NB4 (cell line): Measurements from ENCODE around the gene ACCSL.

Source experiments
- DNase-seq: peaks from one replicate; pipeline ENCODE4 v3.0.0; 2010; ENCODE audit warnings: low read depth
- H3K4me3 ChIP-seq: one replicate; pipeline ENCODE4 v1.5.1; 2011; ENCODE audit warnings: mild to moderate bottlenecking, low read depth, low read length, moderate library complexity
- MAX ChIP-seq: IDR thresholded peaks from 2 replicates; pipeline ENCODE4 v1.6.1; 2011; ENCODE audit warnings: low read depth, low read length
- MYC ChIP-seq: IDR thresholded peaks from 2 replicates; pipeline ENCODE4 v1.6.1; 2011; ENCODE audit warnings: low read depth, low read length
- POLR2A ChIP-seq: IDR thresholded peaks from 2 replicates; pipeline ENCODE4 v1.6.1; 2011; ENCODE audit warnings: mild to moderate bottlenecking; ENCODE audit not compliant: insufficient read length; ENCODE audit errors: extremely low read depth
- TF ChIP-seq, protein P1 (sequence below): IDR thresholded peaks from one replicate; pipeline ENCODE4 v1.5.1; 2012; ENCODE audit warnings: low read depth, low read length

ACCSL gene

DNA sequence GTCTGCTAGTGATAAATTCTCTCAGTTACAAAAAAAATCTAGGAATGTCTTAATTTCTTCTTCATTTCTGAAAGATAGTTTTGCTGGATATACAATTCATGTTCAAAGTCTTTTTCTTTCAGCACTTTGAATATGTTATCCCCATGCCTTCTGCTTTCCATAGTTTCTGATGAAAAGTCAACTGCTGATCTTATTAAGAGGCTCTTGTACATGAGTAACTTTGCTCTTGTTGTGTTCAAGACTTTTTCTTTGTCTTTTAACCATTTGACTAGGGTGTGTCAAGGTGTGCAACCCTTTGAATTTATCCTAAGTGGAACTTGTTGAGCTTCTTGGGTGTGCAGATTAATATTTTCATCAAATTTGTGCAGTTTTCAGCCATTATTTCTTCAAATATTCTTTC lies 22.1 kb upstream of the ACCSL start:
- no peak for TF ChIP-seq MAX
- TF ChIP-seq, protein P1, sequence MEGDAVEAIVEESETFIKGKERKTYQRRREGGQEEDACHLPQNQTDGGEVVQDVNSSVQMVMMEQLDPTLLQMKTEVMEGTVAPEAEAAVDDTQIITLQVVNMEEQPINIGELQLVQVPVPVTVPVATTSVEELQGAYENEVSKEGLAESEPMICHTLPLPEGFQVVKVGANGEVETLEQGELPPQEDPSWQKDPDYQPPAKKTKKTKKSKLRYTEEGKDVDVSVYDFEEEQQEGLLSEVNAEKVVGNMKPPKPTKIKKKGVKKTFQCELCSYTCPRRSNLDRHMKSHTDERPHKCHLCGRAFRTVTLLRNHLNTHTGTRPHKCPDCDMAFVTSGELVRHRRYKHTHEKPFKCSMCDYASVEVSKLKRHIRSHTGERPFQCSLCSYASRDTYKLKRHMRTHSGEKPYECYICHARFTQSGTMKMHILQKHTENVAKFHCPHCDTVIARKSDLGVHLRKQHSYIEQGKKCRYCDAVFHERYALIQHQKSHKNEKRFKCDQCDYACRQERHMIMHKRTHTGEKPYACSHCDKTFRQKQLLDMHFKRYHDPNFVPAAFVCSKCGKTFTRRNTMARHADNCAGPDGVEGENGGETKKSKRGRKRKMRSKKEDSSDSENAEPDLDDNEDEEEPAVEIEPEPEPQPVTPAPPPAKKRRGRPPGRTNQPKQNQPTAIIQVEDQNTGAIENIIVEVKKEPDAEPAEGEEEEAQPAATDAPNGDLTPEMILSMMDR, result no peak
- TF ChIP-seq MYC, result no peak
- no peak for TF ChIP-seq POLR2A
- H3K4me3 ChIP-seq, result no peak overlapping the region
- DNase-seq, result no peak

GRCh38 chr11:44028401-44028800 lies 19.4 kb upstream of the ACCSL start:
- no peak for DNase-seq
- TF ChIP-seq MAX, result no peak
- no peak for TF ChIP-seq MYC
- no peak for TF ChIP-seq POLR2A
- TF ChIP-seq, protein P1, result no peak
- no peak overlapping the region for H3K4me3 ChIP-seq

DNA sequence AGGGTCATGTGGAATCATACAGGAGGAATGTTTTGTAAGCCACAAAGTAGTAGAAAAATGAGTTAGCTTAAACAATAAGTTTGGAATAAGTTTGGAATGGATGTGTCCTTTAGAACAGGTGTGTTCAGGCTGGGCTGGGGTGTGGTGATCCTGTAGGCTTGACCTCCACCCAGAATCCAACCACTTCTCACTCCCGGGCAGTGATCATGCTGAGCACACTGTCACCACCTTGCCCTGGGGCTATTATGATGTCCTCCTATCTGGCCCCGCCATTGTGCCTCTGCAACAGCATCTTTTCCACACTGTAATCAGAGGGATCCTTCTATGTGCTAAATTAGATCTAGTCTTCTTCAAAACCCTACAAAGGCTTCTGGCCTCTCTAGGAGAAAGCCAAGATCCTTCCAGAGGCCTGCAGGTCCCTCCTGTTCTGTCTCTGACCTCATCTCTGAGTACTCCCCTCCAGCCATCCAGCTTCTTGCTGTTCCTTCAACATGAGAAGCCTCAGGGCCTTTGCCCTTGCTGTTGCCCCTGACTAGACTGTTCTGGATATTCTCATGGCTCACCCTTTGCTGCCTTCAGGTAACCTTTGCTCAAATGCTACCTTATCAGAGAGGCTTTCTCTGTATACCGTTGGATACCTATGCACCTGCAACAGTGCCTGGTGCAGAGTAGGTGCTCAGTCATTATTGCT lies 18.8 kb upstream of the ACCSL start:
- TF ChIP-seq, protein P1, result no peak
- no peak for TF ChIP-seq POLR2A
- TF ChIP-seq MYC, result no peak
- no peak for TF ChIP-seq MAX
- H3K4me3 ChIP-seq, result no peak overlapping the region
- no peak for DNase-seq

GRCh38 chr11:44029507-44029845 lies 18.3 kb upstream of the ACCSL start:
- H3K4me3 ChIP-seq, result no peak overlapping the region
- no peak for TF ChIP-seq POLR2A
- DNase-seq, result no peak

DNA sequence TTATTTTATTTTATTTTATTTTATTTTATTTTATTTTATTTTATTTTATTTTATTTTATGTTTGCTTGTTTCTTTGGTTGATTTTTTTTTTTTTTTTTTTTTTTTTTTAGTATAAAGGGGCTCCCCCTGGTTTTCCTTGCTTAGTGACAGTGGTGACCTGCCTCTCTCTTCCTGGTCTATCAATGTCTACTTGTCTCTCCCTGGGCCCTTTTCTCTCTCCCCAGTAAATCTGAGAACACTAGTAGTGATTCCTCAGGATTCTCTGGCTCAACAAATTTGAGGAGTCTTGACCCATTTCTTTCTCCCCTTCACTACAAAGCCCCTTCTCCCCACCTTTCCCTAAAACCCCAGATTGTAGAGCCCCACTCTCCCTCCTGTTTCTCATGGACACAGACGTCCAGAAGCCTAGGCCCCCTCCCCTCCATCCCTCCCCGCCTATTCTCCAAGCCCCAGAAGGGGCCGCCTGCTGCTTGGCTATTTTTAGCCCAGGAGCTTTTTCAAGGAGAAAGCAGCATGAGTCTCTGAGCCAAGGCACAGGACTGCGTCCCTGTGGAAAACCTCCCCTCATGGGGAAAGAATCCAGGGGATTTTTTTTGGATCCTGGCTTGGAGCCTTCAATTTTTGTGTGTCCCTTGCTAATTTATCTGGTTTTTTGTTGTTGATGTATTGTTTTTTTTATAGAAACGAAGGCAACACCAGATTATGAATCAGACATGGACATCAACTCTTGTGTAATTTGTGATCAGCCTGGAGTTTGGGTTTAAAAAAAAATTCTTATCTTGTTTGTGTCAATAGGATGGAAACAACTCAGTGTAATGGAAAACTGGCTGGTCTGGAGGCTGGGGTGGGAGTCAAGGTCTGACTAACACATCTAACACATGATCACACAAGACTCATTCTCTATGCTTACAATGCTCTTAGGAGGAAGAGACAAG lies 17.5 kb upstream of the ACCSL start:
- TF ChIP-seq POLR2A, result no peak
- no peak for TF ChIP-seq MAX
- no peak overlapping the region for H3K4me3 ChIP-seq
- DNase-seq, result no peak

GRCh38 chr11:44030996-44031395 lies 16.8 kb upstream of the ACCSL start:
- no peak for TF ChIP-seq POLR2A
- TF ChIP-seq, protein P1, result no peak
- TF ChIP-seq MYC, result no peak
- no peak for TF ChIP-seq MAX
- no peak overlapping the region for H3K4me3 ChIP-seq
- DNase-seq, result no peak
